PC-3 (cell line): ENCODE results near the gene ZNF627. TPM values are rescaled to one million over a fixed set of nuclear protein-coding genes. Genes with fewer than 3 reads are reported as not detected.

ENCODE experiments used
- ATAC-seq: fragments of 200-7000 bp; cut with Tn5 transposase; 2 replicates; pipeline ENCODE4 v1.9.1; 2020; ENCODE audit warnings: mild to moderate bottlenecking, moderate library complexity
- BruUV-seq: library from RNA; stranded (reverse); fragments of 400-500 nt; replicated peaks from 2 replicates; lab custom pipeline; 2021; lab: Mats Ljungman, UMichigan
- CTCF ChIA-PET: fragments of 300-600 bp; sonication (Branson Sonifier 250); formaldehyde crosslinking; loops from one replicate; lab custom pipeline; 2022; ENCODE audit warnings: antibody characterized with exemption; lab: Charles Lee
- POLR2A ChIA-PET: fragments of 300-600 bp; sonication (Branson Sonifier 250); formaldehyde crosslinking; loops from one replicate; lab custom pipeline; 2022; ENCODE audit warnings: antibody characterized with exemption; ENCODE audit not compliant: unreplicated experiment; lab: Charles Lee
- DNase-seq: peaks from one replicate; pipeline ENCODE4 v3.0.0-alpha.2; 2015
- H2AFZ ChIP-seq: fragments of 300-600 bp; sonication (generic); 2 replicates; pipeline ENCODE4 v1.6.0; 2016; ENCODE audit warnings: antibody characterized with exemption, low read length
- H3F3A ChIP-seq: fragments of 300-600 bp; sonication (generic); one replicate; pipeline ENCODE4 v1.6.0; 2017; ENCODE audit warnings: antibody characterized with exemption, low read length, control low read depth, mild to moderate bottlenecking; ENCODE audit not compliant: unreplicated experiment
- H3K27ac ChIP-seq: fragments of 300-600 bp; sonication (generic); 2 replicates; pipeline ENCODE4 v1.5.1; 2016; ENCODE audit warnings: mild to moderate bottlenecking, low read length
- H3K27me3 ChIP-seq: fragments of 300-600 bp; sonication (generic); 2 replicates; pipeline ENCODE4 v1.6.1; 2016; ENCODE audit warnings: low read length, mixed read lengths
- H3K36me3 ChIP-seq: fragments of 300-600 bp; sonication (generic); 2 replicates; pipeline ENCODE4 v1.6.1; 2016; ENCODE audit warnings: low read depth, mixed run types, low read length, mixed read lengths
- H3K4me1 ChIP-seq: fragments of 300-600 bp; sonication (generic); 2 replicates; pipeline ENCODE4 v1.5.1; 2016; ENCODE audit warnings: low read length; ENCODE audit not compliant: insufficient read depth
- H3K4me2 ChIP-seq: fragments of 300-600 bp; sonication (generic); 2 replicates; pipeline ENCODE4 v1.6.0; 2016; ENCODE audit warnings: low read length
- H3K4me3 ChIP-seq: fragments of 300-600 bp; sonication (generic); 2 replicates; pipeline ENCODE4 v1.5.1; 2016; ENCODE audit warnings: mild to moderate bottlenecking, low read length, mixed read lengths
- H3K79me2 ChIP-seq: fragments of 300-600 bp; sonication (generic); 2 replicates; pipeline ENCODE4 v1.6.1; 2017; ENCODE audit warnings: low read length, mixed read lengths
- H3K9ac ChIP-seq: fragments of 300-600 bp; sonication (generic); 2 replicates; pipeline ENCODE4 v1.6.0; 2016; ENCODE audit warnings: mild to moderate bottlenecking, low read length
- H3K9me2 ChIP-seq: fragments of 300-600 bp; sonication (generic); replicated peaks from 2 replicates; pipeline ENCODE4 v1.6.1; 2016; ENCODE audit warnings: mixed run types, low read length, mixed read lengths
- H3K9me3 ChIP-seq: fragments of 300-600 bp; sonication (generic); 2 replicates; pipeline ENCODE4 v1.6.1; 2016; ENCODE audit warnings: low read length, mixed read lengths
- H4K20me1 ChIP-seq: fragments of 300-600 bp; sonication (generic); 2 replicates; pipeline ENCODE4 v1.6.1; 2016; ENCODE audit warnings: low read length, mixed read lengths
- CTCF ChIP-seq: fragments of 300-600 bp; sonication (generic); conservative IDR thresholded peaks from 2 replicates; pipeline ENCODE4 v1.5.1; 2017; ENCODE audit warnings: antibody characterized with exemption, low read depth, mild to moderate bottlenecking, low read length
- EZH2 ChIP-seq: fragments of 300-600 bp; sonication (generic); IDR thresholded peaks from one replicate; pipeline ENCODE4 v1.6.1; 2017; ENCODE audit warnings: antibody characterized with exemption, mild to moderate bottlenecking, low read length; ENCODE audit not compliant: unreplicated experiment
- EZH2phosphoT487 ChIP-seq: fragments of 300-600 bp; sonication (generic); IDR thresholded peaks from 2 replicates; pipeline ENCODE4 v1.6.1; 2018; ENCODE audit warnings: mild to moderate bottlenecking, antibody characterized with exemption, low read length, borderline replicate concordance
- intact Hi-C: fragments of 100-400 bp; cut with micrococcal nuclease; formaldehyde crosslinking; loops from 2 replicates; pipeline ENCODE4 v1.9.0; 2023
- total RNA-seq: library from RNA; depleted of rRNA; stranded (reverse); fragments of >200 nt; gene quantifications from 2 replicates; pipeline ENCODE4 v1.2.3, GENCODE V29; 2014

Gene ZNF627
- total RNA-seq, 1 experiment from 2014 or later: 14.2 TPM

- BruUV-seq: no TSS peak
- Histone ChIP-seq H2AFZ (no peak overlapping the region), H3K27me3 (no peaks in the 10 kb centered on the region), H3K4me1 (peaks cover 6% of the 10 kb centered on the region; the same call in 1 of the 2 replicates), H3K9ac (no peak overlapping the region), H3F3A (no peaks in the 10 kb centered on the region), H3K9me2 (no peaks in the 10 kb centered on the region), H3K9me3 (no peaks in the 10 kb centered on the region), H3K79me2 (peaks cover 27% of the 10 kb centered on the region), H3K4me2 (no peak overlapping the region), H3K27ac (no peak overlapping the region), H3K36me3 (peaks cover 27% of the 10 kb centered on the region; the same call in 1 of the 2 replicates), H4K20me1 (peaks cover 15% of the 10 kb centered on the region; the same call in 1 of the 2 replicates), H3K4me3 (no peak overlapping the region)
- CTCF ChIA-PET: no interaction called here
- intact Hi-C loops: no loop called here
- ATAC-seq: no peak
- no peak for DNase-seq
- POLR2A ChIA-PET: no interaction called here
- no peak for TF ChIP-seq CTCF
- no peak for TF ChIP-seq EZH2
- no peak for TF ChIP-seq EZH2phosphoT487
Measured at GRCh38 chr19:11552666-11553372, 44.5 kb upstream of the ZNF627 start.

GRCh38 chr19:11554160-11554559 lies 43.1 kb upstream of the ZNF627 start:
- no peak for ATAC-seq
- no TSS peak for BruUV-seq
- intact Hi-C loops: no loop called here

More at GRCh38 chr19:11554160-11554559, 43.1 kb upstream of the ZNF627 start:
- no peak overlapping the region for H3K27ac ChIP-seq
- H3K9ac ChIP-seq: no peak overlapping the region
- H3K27me3 ChIP-seq: no peaks in the 10 kb centered on the region
- H3K9me2 ChIP-seq: no peaks in the 10 kb centered on the region
- peaks cover 6% of the 10 kb centered on the region; the same call in 1 of the 2 replicates for H3K4me1 ChIP-seq
- POLR2A ChIA-PET: no interaction called here
- no peak overlapping the region for H2AFZ ChIP-seq
- CTCF ChIA-PET: no interaction called here
- no peak for TF ChIP-seq EZH2
- TF ChIP-seq CTCF: no peak
- peaks cover 40% of the 10 kb centered on the region for H3K79me2 ChIP-seq
- H3K4me3 ChIP-seq: no peak overlapping the region
- H4K20me1 ChIP-seq: peaks cover 23% of the 10 kb centered on the region; the same call in 1 of the 2 replicates
- DNase-seq: no peak
- H3K9me3 ChIP-seq: no peaks in the 10 kb centered on the region
- H3K36me3 ChIP-seq: peaks cover 27% of the 10 kb centered on the region; the same call in 1 of the 2 replicates
- no peaks in the 10 kb centered on the region for H3F3A ChIP-seq
- H3K4me2 ChIP-seq: no peak overlapping the region
